H9 (cell line): ENCODE data around the gene TUBB2A. TPM values are rescaled to one million over a fixed set of nuclear protein-coding genes. Genes with fewer than 3 reads are reported as not detected.
A peak's percentile ranks its signal among the peaks of the same experiment; 100 is the strongest.

Experiments used
- DNase-seq: peaks from one replicate; pipeline ENCODE4 v3.0.0-alpha.2; 2017
- H2AFZ ChIP-seq: one replicate; pipeline ENCODE4 v1.6.1; 2013; ENCODE audit warnings: mild to moderate bottlenecking, low read length, control low read depth, moderate library complexity
- H2AK5ac ChIP-seq: 2 replicates; pipeline ENCODE4 v1.6.1; 2013; ENCODE audit warnings: low read length, control low read depth, mixed read lengths; ENCODE audit not compliant: insufficient read length
- H2BK120ac ChIP-seq: one replicate; pipeline ENCODE4 v1.6.1; 2013; ENCODE audit warnings: low read depth, mild to moderate bottlenecking, low read length, control low read depth, inconsistent platforms; ENCODE audit not compliant: poor library complexity, severe bottlenecking
- H2BK12ac ChIP-seq: 2 replicates; pipeline ENCODE4 v1.6.1; 2013; ENCODE audit warnings: low read length, control low read depth, mixed read lengths, low read depth; ENCODE audit not compliant: insufficient read length
- H2BK15ac ChIP-seq: 2 replicates; pipeline ENCODE4 v1.6.1; 2013; ENCODE audit warnings: low read depth, low read length, control low read depth
- H2BK20ac ChIP-seq: one replicate; pipeline ENCODE4 v1.6.1; 2013; ENCODE audit warnings: low read depth, mild to moderate bottlenecking, low read length, control low read depth, inconsistent platforms; ENCODE audit not compliant: poor library complexity, severe bottlenecking
- H2BK5ac ChIP-seq: 2 replicates; pipeline ENCODE4 v1.6.1; 2013; ENCODE audit warnings: low read length, control low read depth, mixed read lengths; ENCODE audit not compliant: insufficient read length
- H3K14ac ChIP-seq: 2 replicates; pipeline ENCODE4 v1.6.1; 2013; ENCODE audit warnings: low read length, control low read depth; ENCODE audit not compliant: insufficient read depth
- H3K18ac ChIP-seq: 2 replicates; pipeline ENCODE4 v1.6.1; 2013; ENCODE audit warnings: low read depth, mild to moderate bottlenecking, mixed read lengths, low read length, control low read depth; ENCODE audit not compliant: insufficient read length
- H3K23ac ChIP-seq: 2 replicates; pipeline ENCODE4 v1.6.1; 2013; ENCODE audit warnings: low read length, control low read depth, mixed read lengths, low read depth; ENCODE audit not compliant: insufficient read length
- H3K23me2 ChIP-seq: 2 replicates; pipeline ENCODE4 v1.6.1; 2013; ENCODE audit warnings: low read depth, mild to moderate bottlenecking, mixed read lengths, low read length, control low read depth; ENCODE audit not compliant: insufficient read length, poor library complexity, severe bottlenecking
- H3K27ac ChIP-seq: 2 replicates; pipeline ENCODE4 v1.5.1; 2013; ENCODE audit warnings: low read length, control low read depth, mixed read lengths, low read depth; ENCODE audit not compliant: insufficient read length
- H3K27me3 ChIP-seq: 2 replicates; pipeline ENCODE4 v1.6.1; 2013; ENCODE audit warnings: low read length, control low read depth, inconsistent platforms; ENCODE audit not compliant: insufficient read depth
- H3K4ac ChIP-seq: 2 replicates; pipeline ENCODE4 v1.6.1; 2013; ENCODE audit warnings: low read depth, mild to moderate bottlenecking, control low read depth, inconsistent platforms, low read length, moderate library complexity
- H3K4me1 ChIP-seq: 2 replicates; pipeline ENCODE4 v1.6.1; 2013; ENCODE audit warnings: low read length, control low read depth, inconsistent platforms; ENCODE audit not compliant: insufficient read depth
- H3K4me2 ChIP-seq: 2 replicates; pipeline ENCODE4 v1.6.1; 2013; ENCODE audit warnings: low read length, control low read depth, mixed read lengths; ENCODE audit not compliant: insufficient read length, insufficient read depth
- H3K56ac ChIP-seq: 2 replicates; pipeline ENCODE4 v1.6.1; 2013; ENCODE audit warnings: low read depth, mild to moderate bottlenecking, mixed read lengths, low read length, control low read depth; ENCODE audit not compliant: insufficient read length
- H3K79me1 ChIP-seq: 2 replicates; pipeline ENCODE4 v1.6.1; 2013; ENCODE audit warnings: low read depth, mild to moderate bottlenecking, moderate library complexity, low read length, control low read depth, inconsistent platforms; ENCODE audit not compliant: insufficient read depth, poor library complexity, severe bottlenecking
- H3K79me2 ChIP-seq: 2 replicates; pipeline ENCODE4 v1.6.1; 2013; ENCODE audit warnings: low read length, control low read depth, inconsistent platforms; ENCODE audit not compliant: insufficient read depth
- H3K9ac ChIP-seq: 2 replicates; pipeline ENCODE4 v1.6.1; 2013; ENCODE audit warnings: low read length, control low read depth, mixed read lengths; ENCODE audit not compliant: insufficient read length; ENCODE audit errors: extremely low read depth
- H3K9me3 ChIP-seq: one replicate; pipeline ENCODE4 v1.6.1; 2013; ENCODE audit warnings: low read depth, low read length, inconsistent platforms; ENCODE audit not compliant: control insufficient read depth
- H3T11ph ChIP-seq: one replicate; pipeline ENCODE4 v1.6.1; 2013; ENCODE audit warnings: mild to moderate bottlenecking, low read length, control low read depth, inconsistent platforms
- H4K20me1 ChIP-seq: one replicate; pipeline ENCODE4 v1.6.1; 2013; ENCODE audit not compliant: control insufficient read depth, insufficient read length, insufficient read depth
- H4K5ac ChIP-seq: 2 replicates; pipeline ENCODE4 v1.6.1; 2013; ENCODE audit warnings: low read depth, mild to moderate bottlenecking, mixed read lengths, low read length, control low read depth; ENCODE audit not compliant: insufficient read length
- H4K8ac ChIP-seq: replicated peaks from 2 replicates; pipeline ENCODE4 v1.6.1; 2013; ENCODE audit warnings: low read length, control low read depth, mixed read lengths, low read depth; ENCODE audit not compliant: insufficient read length
- H4K91ac ChIP-seq: 2 replicates; pipeline ENCODE4 v1.6.1; 2013; ENCODE audit warnings: low read depth, mild to moderate bottlenecking, moderate library complexity, mixed read lengths, low read length, control low read depth; ENCODE audit not compliant: insufficient read length
- H3K27ac Mint-ChIP-seq, 3 experiments: 2 replicates in 2 of 3; 3 replicates in 1 of 3; pipeline ENCODE4 v1.8.0; 2020 to 2021; ENCODE audit warnings: mixed read lengths in 3 of 3, mild to moderate bottlenecking in 1 of 3, moderate library complexity in 1 of 3
- H3K27me3 Mint-ChIP-seq: 2 replicates; pipeline ENCODE4 v1.8.0; 2021; ENCODE audit warnings: low read depth, mild to moderate bottlenecking, moderate library complexity, mixed read lengths
- H3K36me3 Mint-ChIP-seq, 3 experiments: 2 replicates in 2 of 3; 3 replicates in 1 of 3; pipeline ENCODE4 v1.8.0; 2020 to 2021; ENCODE audit warnings: low read depth in 3 of 3, mixed read lengths in 3 of 3; ENCODE audit not compliant: insufficient read depth in 1 of 3
- H3K4me1 Mint-ChIP-seq, 2 experiments: 2 replicates each; pipeline ENCODE4 v1.8.0; 2020; ENCODE audit warnings: mixed read lengths in 2 of 2
- H3K4me3 Mint-ChIP-seq, 2 experiments: 2 replicates in 1 of 2; 3 replicates in 1 of 2; pipeline ENCODE4 v1.8.0; 2020 to 2021; ENCODE audit warnings: mild to moderate bottlenecking in 2 of 2, mixed read lengths in 2 of 2, moderate library complexity in 1 of 2
- H3K9me3 Mint-ChIP-seq, 2 experiments: 2 replicates in 1 of 2; 3 replicates in 1 of 2; pipeline ENCODE4 v1.8.0; 2020; ENCODE audit warnings: mild to moderate bottlenecking in 2 of 2, mixed read lengths in 2 of 2, moderate library complexity in 1 of 2
- CTCF ChIP-seq: fragments of 200-600 bp; sonication (generic); conservative IDR thresholded peaks from 3 replicates; pipeline ENCODE4 v1.8.0; 2021; ENCODE audit warnings: antibody characterized with exemption, mild to moderate bottlenecking
- WGBS: extraction: QIAGEN DNeasy Blood & Tissue Kit; methylation state at CpG from one replicate; pipeline ENCODE4 v1.1.7; 2013; ENCODE audit warnings: missing lambda C conversion rate, low lambda C conversion rate, mixed read lengths; ENCODE audit not compliant: insufficient read length; ENCODE audit errors: extremely low coverage; 5-methylcytosine and 5-hydroxymethylcytosine counted together
- total RNA-seq: library from RNA; stranded (reverse); gene quantifications from 2 replicates; pipeline ENCODE4 v1.2.1, GENCODE V29; 2021

The TUBB2A gene
- total RNA-seq, 1 experiment from 2014 or later, result 258 TPM

- Mint-ChIP-seq H3K4me3 (peak overlapping the region; percentile 9 to 27), H3K27ac (peak overlapping the region; percentile 66 to 98 (median 86)), H3K9me3 (peaks cover 3% of the 10 kb centered on the region in 2 experiments; a peak in 1 of 5 replicates), H3K36me3 (no peaks in the 10 kb centered on the region; a peak in 1 of 7 replicates), H3K4me1 (peaks cover 22 to 58% of the 10 kb centered on the region in 2 experiments), H3K27me3 (no peaks in the 10 kb centered on the region; the same call in 1 of the 2 replicates)
- WGBS, result no CpG with 5 or more reads among the region's 7 CpGs
- peak overlapping the region; percentile 56 for H3K18ac ChIP-seq
- DNase-seq, result no peak
- H3K23ac ChIP-seq, result no peak overlapping the region
- no peaks in the 10 kb centered on the region for H3K79me2 ChIP-seq
- H4K8ac ChIP-seq, result no peak overlapping the region
- peak overlapping the region; percentile 56 for H3K4me2 ChIP-seq
- no peak overlapping the region for H3K56ac ChIP-seq
- H2BK120ac ChIP-seq, result no peak overlapping the region
- H3K14ac ChIP-seq, result 0 out of 2 replicates have a peak overlapping the region, but pooled peaks have one; percentile 16
- peak overlapping the region; percentile 71 for H3T11ph ChIP-seq
- H2AK5ac ChIP-seq, result no peak overlapping the region
- peak overlapping the region; percentile 41; the same call in 1 of the 2 replicates for H3K4ac ChIP-seq
- no peak overlapping the region for H4K5ac ChIP-seq
- no peaks in the 10 kb centered on the region for H3K79me1 ChIP-seq
- H3K27me3 ChIP-seq, result no peaks in the 10 kb centered on the region
- H4K91ac ChIP-seq, result peak overlapping the region; percentile 27
- peaks cover 16% of the 10 kb centered on the region for H3K4me1 ChIP-seq
- H3K27ac ChIP-seq, result peak overlapping the region; percentile 100
- H2BK5ac ChIP-seq, result peak overlapping the region; percentile 96
- no peak overlapping the region for H2AFZ ChIP-seq
- no peaks in the 10 kb centered on the region for H3K9me3 ChIP-seq
- H3K23me2 ChIP-seq, result peaks cover 7% of the 10 kb centered on the region
- no peak overlapping the region for H2BK15ac ChIP-seq
- no peak for TF ChIP-seq CTCF
- no peak overlapping the region for H2BK20ac ChIP-seq
- peak overlapping the region; percentile 41 for H2BK12ac ChIP-seq
- H4K20me1 ChIP-seq, result no peaks in the 10 kb centered on the region
- H3K9ac ChIP-seq, result peak overlapping the region; percentile 34
These were observed 8.5 kb upstream of the TUBB2A start for GRCh38 chr6:3165631-3166534.
